Kidney (tissue), 14 donors: ENCODE results near the gene SYT17. TPM values are rescaled to one million over a fixed set of nuclear protein-coding genes. Genes with fewer than 3 reads are reported as not detected.

Source experiments
- DNase-seq, 5 donors: peaks; one replicate each; pipeline ENCODE4 v3.0.0-alpha.2; 2013 to 2020
- FAIRE-seq: peaks from 2 replicates; lab custom pipeline; 2012; peaks lifted over from hg19 to GRCh38; lab: Jason Lieb, UNC
- H3K27ac ChIP-seq, 2 donors: one replicate each; pipeline ENCODE4 v1.7.0; 2013; ENCODE audit warnings: low read depth in 2 of 2, low read length in 2 of 2, inconsistent platforms in 1 of 2
- H3K27me3 ChIP-seq: one replicate; pipeline ENCODE4 v1.7.1; 2013; ENCODE audit warnings: low read length, inconsistent platforms; ENCODE audit not compliant: control insufficient read depth, insufficient read depth
- H3K36me3 ChIP-seq, 3 donors: one replicate each; pipeline versions ENCODE4 v1.7.0 to v1.7.1; 2013; ENCODE audit warnings: low read length in 3 of 3, control low read depth in 1 of 3, inconsistent platforms in 1 of 3; ENCODE audit not compliant: insufficient read depth in 3 of 3, control insufficient read depth in 2 of 3
- H3K4me1 ChIP-seq, 3 donors: one replicate each; pipeline versions ENCODE4 v1.7.0 to v1.7.1; 2013; ENCODE audit warnings: low read length in 3 of 3, inconsistent platforms in 1 of 3, low read depth in 1 of 3; ENCODE audit not compliant: control insufficient read depth in 2 of 3, insufficient read depth in 2 of 3
- H3K4me3 ChIP-seq, 3 donors: one replicate each; pipeline versions ENCODE4 v1.7.0 to v1.8.1; 2013; ENCODE audit warnings: low read length in 3 of 3, control low read depth in 1 of 3, inconsistent platforms in 1 of 3
- H3K9ac ChIP-seq, 3 donors: one replicate each; pipeline versions ENCODE4 v1.7.0 to v1.7.1; 2013; ENCODE audit warnings: low read length in 3 of 3, control low read depth in 1 of 3, inconsistent platforms in 1 of 3
- H3K9me3 ChIP-seq, 3 donors: one replicate each; pipeline versions ENCODE4 v1.7.0 to v1.7.1; 2013; ENCODE audit warnings: low read length in 3 of 3, control low read depth in 1 of 3, inconsistent platforms in 1 of 3; ENCODE audit not compliant: control insufficient read depth in 2 of 3, insufficient read depth in 1 of 3
- intact Hi-C: fragments of 100-400 bp; cut with DNase I; formaldehyde crosslinking; loops from one replicate; pipeline ENCODE4 v1.11.1; 2022
- polyA plus RNA-seq: library from polyadenylated mRNA; stranded (reverse); fragments of 350-450 nt; fragmentation: Illumina TruSeq; extraction: RNeasy Lipid Tissue Mini Kit (QIAGEN cat#74804); gene quantifications from one replicate; pipeline ENCODE4 v1.2.3, GENCODE V29; 2014; ENCODE audit warnings: low read depth, low replicate concordance; ENCODE audit not compliant: insufficient read depth
- total RNA-seq: library from RNA; stranded (reverse); fragmentation: NEBNext Ultra II Directional; extraction: Animal tissue kit (Norgen Biotek cat#: 25700); gene quantifications from one replicate; pipeline ENCODE4 v1.2.1, GENCODE V29; 2021
- TF ChIP-seq, protein P1 (sequence below): IDR thresholded peaks from 3 replicates; pipeline ENCODE4 v1.5.1; 2012; ENCODE audit warnings: mild to moderate bottlenecking, moderate library complexity, borderline replicate concordance; ENCODE audit not compliant: insufficient read depth; ENCODE audit errors: extremely low read depth
- donor health status: control.
- donor health status: control.
- donor health status: control.
- donor health status: control.
- donor health status: control.
- donor health status: DM: yes; HTN: yes; CAD: no.
- donor health status: Normal renal cell carcinoma (clear cell type).

Gene SYT17
- total and polyA plus RNA-seq, 2 donors from 2014 or later, result 5.8 to 8.8 TPM

- no peaks in the 10 kb centered on the region for H3K4me1 ChIP-seq
- H3K27ac ChIP-seq, result no peak overlapping the region
- no peak overlapping the region for H3K4me3 ChIP-seq
- FAIRE-seq (no peak), DNase-seq (no peak)
- no peak overlapping the region for H3K9ac ChIP-seq
- no peaks in the 10 kb centered on the region for H3K9me3 ChIP-seq
- no peaks in the 10 kb centered on the region for H3K36me3 ChIP-seq
- no peaks in the 10 kb centered on the region for H3K27me3 ChIP-seq
- intact Hi-C loops, result no loop called here
- TF ChIP-seq, protein P1, sequence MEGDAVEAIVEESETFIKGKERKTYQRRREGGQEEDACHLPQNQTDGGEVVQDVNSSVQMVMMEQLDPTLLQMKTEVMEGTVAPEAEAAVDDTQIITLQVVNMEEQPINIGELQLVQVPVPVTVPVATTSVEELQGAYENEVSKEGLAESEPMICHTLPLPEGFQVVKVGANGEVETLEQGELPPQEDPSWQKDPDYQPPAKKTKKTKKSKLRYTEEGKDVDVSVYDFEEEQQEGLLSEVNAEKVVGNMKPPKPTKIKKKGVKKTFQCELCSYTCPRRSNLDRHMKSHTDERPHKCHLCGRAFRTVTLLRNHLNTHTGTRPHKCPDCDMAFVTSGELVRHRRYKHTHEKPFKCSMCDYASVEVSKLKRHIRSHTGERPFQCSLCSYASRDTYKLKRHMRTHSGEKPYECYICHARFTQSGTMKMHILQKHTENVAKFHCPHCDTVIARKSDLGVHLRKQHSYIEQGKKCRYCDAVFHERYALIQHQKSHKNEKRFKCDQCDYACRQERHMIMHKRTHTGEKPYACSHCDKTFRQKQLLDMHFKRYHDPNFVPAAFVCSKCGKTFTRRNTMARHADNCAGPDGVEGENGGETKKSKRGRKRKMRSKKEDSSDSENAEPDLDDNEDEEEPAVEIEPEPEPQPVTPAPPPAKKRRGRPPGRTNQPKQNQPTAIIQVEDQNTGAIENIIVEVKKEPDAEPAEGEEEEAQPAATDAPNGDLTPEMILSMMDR, result no peak
These were observed 86.6 kb downstream of the SYT17 start for GRCh38 chr16:19254611-19255010.

DNA sequence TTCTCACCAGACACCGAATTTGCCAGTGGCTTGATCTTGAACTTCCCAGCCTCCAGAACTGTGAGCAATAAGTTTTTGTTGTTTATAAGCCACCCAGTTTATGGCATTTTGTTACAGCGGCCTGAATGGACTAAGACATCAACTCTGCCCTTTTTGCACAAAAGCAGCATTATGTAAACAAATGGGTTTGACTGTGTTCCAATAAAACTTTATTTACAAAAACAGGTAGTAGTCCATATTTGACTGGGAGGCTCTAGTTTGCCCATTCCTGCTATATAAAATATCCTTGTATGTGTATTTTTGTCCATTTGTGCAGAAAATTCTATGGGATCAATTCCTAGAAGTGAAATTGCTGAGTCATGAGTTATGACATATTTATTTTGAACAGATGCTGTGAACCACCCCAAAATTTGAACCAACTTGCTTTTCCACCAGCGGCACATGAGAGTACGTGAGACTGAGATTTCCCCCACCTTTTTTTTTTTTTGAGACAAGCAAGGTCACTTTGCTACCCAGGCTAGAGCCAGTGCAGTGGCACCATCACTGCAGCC, 96.2 kb downstream of the SYT17 start:
- FAIRE-seq (no peak), DNase-seq (no peak)
- H3K9ac ChIP-seq, result no peak overlapping the region
- TF ChIP-seq, protein P1, result no peak
- intact Hi-C loops, result no loop called here
- H3K9me3 ChIP-seq, result no peaks in the 10 kb centered on the region
- H3K36me3 ChIP-seq, result no peaks in the 10 kb centered on the region
- H3K4me1 ChIP-seq, result no peaks in the 10 kb centered on the region
- H3K27ac ChIP-seq, result no peak overlapping the region
- no peak overlapping the region for H3K4me3 ChIP-seq
- H3K27me3 ChIP-seq, result no peaks in the 10 kb centered on the region

DNA sequence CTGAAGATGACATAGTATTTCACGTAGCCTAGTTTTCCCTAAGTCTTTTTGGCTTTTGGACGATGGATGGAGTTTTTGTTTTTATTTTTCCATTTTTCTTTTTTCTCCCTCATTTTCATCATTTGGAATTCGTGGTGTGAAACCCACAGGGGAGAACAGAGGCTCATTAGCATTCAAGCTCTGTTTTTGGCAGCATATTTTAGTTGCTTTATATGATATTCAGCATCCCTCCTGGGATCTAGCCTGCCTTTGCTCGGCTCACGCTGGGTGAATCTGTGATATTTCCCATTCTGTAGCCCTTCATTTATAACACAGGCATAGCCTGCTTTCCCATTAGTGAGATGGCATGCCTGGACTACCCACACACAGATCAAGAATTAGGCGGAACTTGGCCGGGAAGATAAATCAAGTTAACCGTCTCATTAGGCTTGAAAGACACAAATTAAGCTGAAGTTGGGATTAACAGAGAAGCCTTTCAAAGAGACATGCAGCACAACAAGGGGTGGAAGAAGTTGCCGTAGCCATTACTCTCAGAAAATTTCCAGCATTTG, 97.4 kb downstream of the SYT17 start:
- Histone ChIP-seq H3K4me1 (no peaks in the 10 kb centered on the region), H3K27me3 (no peaks in the 10 kb centered on the region), H3K36me3 (no peaks in the 10 kb centered on the region), H3K4me3 (no peak overlapping the region), H3K27ac (no peak overlapping the region), H3K9me3 (no peaks in the 10 kb centered on the region), H3K9ac (no peak overlapping the region)
- DNase-seq, result no peak
- no peak for FAIRE-seq
- intact Hi-C loops, result no loop called here
- TF ChIP-seq, protein P1, result no peak
